K562 (cell line): ENCODE data around the gene SH3BGRL2. TPM values are rescaled to one million over a fixed set of nuclear protein-coding genes. Genes with fewer than 3 reads are reported as not detected.

Experiments
- ARNT ChIP-seq, 2 experiments: fragments of 450-650 bp; IDR thresholded peaks; 2 replicates each; pipeline ENCODE4 v1.6.1; 2016; ENCODE audit warnings: mild to moderate bottlenecking in 1 of 2
- EGR1 ChIP-seq: fragments of 450-650 bp; conservative IDR thresholded peaks from 2 replicates; pipeline ENCODE4 v1.6.1; 2017; ENCODE audit warnings: mild to moderate bottlenecking
- KLF13 ChIP-seq: fragments of 450-650 bp; IDR thresholded peaks from 2 replicates; pipeline ENCODE4 v1.6.1; 2016; ENCODE audit warnings: missing genetic modification characterization, low read depth, mild to moderate bottlenecking, missing compliant biosample characterization, moderate library complexity, borderline replicate concordance
- MEIS2 ChIP-seq: fragments of 450-650 bp; IDR thresholded peaks from 2 replicates; pipeline ENCODE4 v1.6.1; 2014; ENCODE audit warnings: mild to moderate bottlenecking; ENCODE audit not compliant: partially characterized antibody
- NCOA2 ChIP-seq, 2 experiments: fragments of 450-650 bp; IDR thresholded peaks; 2 replicates each; pipeline ENCODE4 v1.6.1; 2018; ENCODE audit warnings: mild to moderate bottlenecking in 2 of 2, moderate library complexity in 1 of 2; ENCODE audit not compliant: partially characterized antibody in 2 of 2
- NFE2 ChIP-seq: IDR thresholded peaks from 2 replicates; pipeline ENCODE4 v1.6.1; 2014; ENCODE audit warnings: antibody characterized with exemption, low read depth
- NFIX ChIP-seq: fragments of 250-450 bp; sonication (Bioruptor Pico); IDR thresholded peaks from 2 replicates; pipeline ENCODE4 v1.4.0; 2020; ENCODE audit warnings: low read depth, mild to moderate bottlenecking, moderate library complexity
- NRF1 ChIP-seq, 2 experiments: fragments of 450-650 bp; IDR thresholded peaks in 1 of 2; conservative IDR thresholded peaks in 1 of 2; 2 replicates each; pipeline ENCODE4 v1.6.1; 2014; ENCODE audit warnings: mild to moderate bottlenecking in 2 of 2
- SRSF1 ChIP-seq: fragments of 200-400 bp; formaldehyde crosslinking; IDR thresholded peaks from 2 replicates; pipeline ENCODE4 v1.6.1; 2017; ENCODE audit warnings: mild to moderate bottlenecking, low read depth, low read length, moderate library complexity
- SRSF9 ChIP-seq: fragments of 200-400 bp; formaldehyde crosslinking; IDR thresholded peaks from 2 replicates; pipeline ENCODE4 v1.6.1; 2017; ENCODE audit warnings: low read depth, low read length, borderline replicate concordance
- U2AF1 ChIP-seq: fragments of 200-400 bp; formaldehyde crosslinking; optimal IDR thresholded peaks from 2 replicates; pipeline ENCODE3; 2017; ENCODE audit warnings: mild to moderate bottlenecking, low read depth, low read length, moderate library complexity
- ZC3H4 ChIP-seq: sonication (generic); formaldehyde crosslinking; IDR thresholded peaks from 2 replicates; pipeline ENCODE4 v1.9.0; 2021; ENCODE audit warnings: missing genetic modification reagents, borderline replicate concordance
- ZKSCAN3 ChIP-seq: fragments of 250-450 bp; sonication (Bioruptor Pico); IDR thresholded peaks from 2 replicates; pipeline ENCODE4 v1.4.0; 2020
- ZNF212 ChIP-seq: fragments of 450-650 bp; formaldehyde crosslinking; IDR thresholded peaks from 2 replicates; pipeline ENCODE4 v1.4.0; 2020; ENCODE audit warnings: mild to moderate bottlenecking
- ZNF561 ChIP-seq: fragments of 450-650 bp; formaldehyde crosslinking; conservative IDR thresholded peaks from 2 replicates; pipeline ENCODE4 v1.4.0; 2020; ENCODE audit warnings: mild to moderate bottlenecking, moderate library complexity
- polyA plus RNA-seq, 8 experiments: library from polyadenylated mRNA; depleted of rRNA in 4 of 8; stranded (reverse) in 5 of 8; unstranded in 3 of 8; fragments of >200 nt; fragmentation: Nextera tagmentation in 2 of 8; fragmentation: Illumina TruSeq in 1 of 8; extraction: Ambion mirVana in 2 of 8; extraction: Trizol in 1 of 8; gene quantifications; 2 replicates each; pipeline versions ENCODE4 v1.2.1 to v1.2.3, GENCODE V29; 2011 to 2014; ENCODE audit warnings: inconsistent platforms in 1 of 8, missing spikeins in 1 of 8
- total RNA-seq, 7 experiments: library from RNA; depleted of rRNA in 6 of 7; stranded (reverse); fragments of >200 nt in 6 of 7; fragmentation: Illumina TruSeq in 2 of 7; extraction: Trizol in 2 of 7; gene quantifications; 2 replicates each; pipeline versions ENCODE4 v1.2.1 to v1.2.3, GENCODE V29; 2011 to 2021; ENCODE audit warnings: low replicate concordance in 1 of 7
- TF ChIP-seq, protein P1 (sequence below): fragments of 450-650 bp; IDR thresholded peaks from 2 replicates; pipeline ENCODE4 v1.6.1; 2016; ENCODE audit warnings: low read depth
- TF ChIP-seq, protein P2 (sequence below): fragments of 450-650 bp; IDR thresholded peaks from 2 replicates; pipeline ENCODE4 v1.6.1; 2017; ENCODE audit warnings: antibody characterized with exemption
- TF ChIP-seq, protein P3 (sequence below): sonication (generic); formaldehyde crosslinking; IDR thresholded peaks from 2 replicates; pipeline ENCODE4 v1.8.0; 2022; ENCODE audit warnings: mild to moderate bottlenecking, missing genetic modification reagents

Gene SH3BGRL2
- total and polyA plus RNA-seq, 9 of the 15 experiments (the other 6 are each of a cell fraction or from before 2014, with no cell fraction given), result 4.4 to 12.1 (median 7.3) TPM

DNA sequence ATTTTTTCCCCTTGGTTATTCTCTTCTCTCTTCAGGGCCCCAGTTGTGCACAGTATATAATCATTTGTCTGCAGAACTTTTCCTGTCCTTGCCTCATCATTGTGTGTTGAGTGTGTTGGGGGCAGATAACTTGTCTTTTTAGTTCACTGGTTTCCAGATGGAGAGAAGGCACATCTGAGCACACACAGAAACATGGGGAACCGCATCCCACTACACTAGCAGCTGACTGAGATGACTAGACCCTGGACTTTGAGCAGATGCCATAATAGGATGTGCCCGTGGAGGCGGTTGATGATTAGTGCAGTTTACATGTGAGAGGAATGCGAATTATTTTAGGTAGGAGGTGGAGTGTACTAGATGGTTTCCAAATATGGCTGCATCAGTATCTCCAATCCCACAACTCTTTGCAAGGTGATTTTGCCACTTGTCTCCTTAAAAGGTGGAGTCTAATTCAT lies 26.5 kb upstream of the SH3BGRL2 start (continued):
- TF ChIP-seq, protein P1, sequence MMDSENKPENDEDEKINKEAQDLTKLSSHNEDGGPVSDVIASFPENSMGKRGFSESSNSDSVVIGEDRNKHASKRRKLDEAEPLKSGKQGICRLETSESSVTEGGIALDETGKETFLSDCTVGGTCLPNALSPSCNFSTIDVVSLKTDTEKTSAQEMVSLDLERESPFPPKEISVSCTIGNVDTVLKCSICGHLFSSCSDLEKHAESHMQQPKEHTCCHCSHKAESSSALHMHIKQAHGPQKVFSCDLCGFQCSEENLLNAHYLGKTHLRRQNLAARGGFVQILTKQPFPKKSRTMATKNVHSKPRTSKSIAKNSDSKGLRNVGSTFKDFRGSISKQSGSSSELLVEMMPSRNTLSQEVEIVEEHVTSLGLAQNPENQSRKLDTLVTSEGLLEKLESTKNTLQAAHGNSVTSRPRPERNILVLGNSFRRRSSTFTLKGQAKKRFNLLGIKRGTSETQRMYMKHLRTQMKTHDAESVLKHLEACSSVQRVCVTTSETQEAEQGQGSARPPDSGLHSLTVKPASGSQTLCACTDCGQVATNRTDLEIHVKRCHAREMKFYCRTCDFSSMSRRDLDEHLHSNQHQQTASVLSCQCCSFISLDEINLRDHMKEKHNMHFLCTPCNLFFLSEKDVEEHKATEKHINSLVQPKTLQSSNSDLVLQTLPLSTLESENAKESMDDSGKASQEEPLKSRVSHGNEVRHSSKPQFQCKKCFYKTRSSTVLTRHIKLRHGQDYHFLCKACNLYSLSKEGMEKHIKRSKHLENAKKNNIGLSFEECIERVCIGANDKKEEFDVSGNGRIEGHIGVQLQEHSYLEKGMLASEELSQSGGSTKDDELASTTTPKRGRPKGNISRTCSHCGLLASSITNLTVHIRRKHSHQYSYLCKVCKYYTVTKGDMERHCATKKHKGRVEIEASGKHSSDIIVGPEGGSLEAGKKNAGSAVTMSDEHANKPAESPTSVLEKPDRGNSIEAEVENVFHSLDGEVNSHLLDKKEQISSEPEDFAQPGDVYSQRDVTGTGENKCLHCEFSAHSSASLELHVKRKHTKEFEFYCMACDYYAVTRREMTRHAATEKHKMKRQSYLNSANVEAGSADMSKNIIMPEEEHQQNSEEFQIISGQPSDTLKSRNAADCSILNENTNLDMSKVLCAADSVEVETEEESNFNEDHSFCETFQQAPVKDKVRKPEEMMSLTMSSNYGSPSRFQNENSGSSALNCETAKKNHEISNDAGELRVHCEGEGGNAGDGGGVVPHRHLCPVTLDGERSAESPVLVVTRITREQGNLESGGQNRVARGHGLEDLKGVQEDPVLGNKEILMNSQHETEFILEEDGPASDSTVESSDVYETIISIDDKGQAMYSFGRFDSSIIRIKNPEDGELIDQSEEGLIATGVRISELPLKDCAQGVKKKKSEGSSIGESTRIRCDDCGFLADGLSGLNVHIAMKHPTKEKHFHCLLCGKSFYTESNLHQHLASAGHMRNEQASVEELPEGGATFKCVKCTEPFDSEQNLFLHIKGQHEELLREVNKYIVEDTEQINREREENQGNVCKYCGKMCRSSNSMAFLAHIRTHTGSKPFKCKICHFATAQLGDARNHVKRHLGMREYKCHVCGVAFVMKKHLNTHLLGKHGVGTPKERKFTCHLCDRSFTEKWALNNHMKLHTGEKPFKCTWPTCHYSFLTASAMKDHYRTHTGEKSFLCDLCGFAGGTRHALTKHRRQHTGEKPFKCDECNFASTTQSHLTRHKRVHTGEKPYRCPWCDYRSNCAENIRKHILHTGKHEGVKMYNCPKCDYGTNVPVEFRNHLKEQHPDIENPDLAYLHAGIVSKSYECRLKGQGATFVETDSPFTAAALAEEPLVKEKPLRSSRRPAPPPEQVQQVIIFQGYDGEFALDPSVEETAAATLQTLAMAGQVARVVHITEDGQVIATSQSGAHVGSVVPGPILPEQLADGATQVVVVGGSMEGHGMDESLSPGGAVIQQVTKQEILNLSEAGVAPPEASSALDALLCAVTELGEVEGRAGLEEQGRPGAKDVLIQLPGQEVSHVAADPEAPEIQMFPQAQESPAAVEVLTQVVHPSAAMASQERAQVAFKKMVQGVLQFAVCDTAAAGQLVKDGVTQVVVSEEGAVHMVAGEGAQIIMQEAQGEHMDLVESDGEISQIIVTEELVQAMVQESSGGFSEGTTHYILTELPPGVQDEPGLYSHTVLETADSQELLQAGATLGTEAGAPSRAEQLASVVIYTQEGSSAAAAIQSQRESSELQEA, result no peak
- no peak for TF ChIP-seq NRF1 (conservative IDR thresholded peaks at IDR 0.05 in 1 of 2, IDR thresholded peaks at IDR 0.05 in 1 of 2)
- no peak for TF ChIP-seq SRSF1
- TF ChIP-seq ARNT (IDR thresholded peaks at IDR 0.05), result peak; percentile 69 to 72; a peak in 3 of 4 replicates
- TF ChIP-seq EGR1, result no peak
- no peak for TF ChIP-seq NCOA2 (IDR thresholded peaks at IDR 0.05; ENCODE audit: partially characterized antibody in 2 of 2)
- no peak for TF ChIP-seq U2AF1
- no peak for TF ChIP-seq SRSF9
- no peak for TF ChIP-seq NFIX
- TF ChIP-seq ZC3H4 (CRISPR knock-in tag), result no peak
- TF ChIP-seq NFE2, result peak; percentile 79
- TF ChIP-seq ZNF561 (CRISPR knock-in tag), result no peak
- TF ChIP-seq ZKSCAN3 (CRISPR knock-in tag), result no peak
- TF ChIP-seq MEIS2, result peak; percentile 48
- TF ChIP-seq, protein P2, sequence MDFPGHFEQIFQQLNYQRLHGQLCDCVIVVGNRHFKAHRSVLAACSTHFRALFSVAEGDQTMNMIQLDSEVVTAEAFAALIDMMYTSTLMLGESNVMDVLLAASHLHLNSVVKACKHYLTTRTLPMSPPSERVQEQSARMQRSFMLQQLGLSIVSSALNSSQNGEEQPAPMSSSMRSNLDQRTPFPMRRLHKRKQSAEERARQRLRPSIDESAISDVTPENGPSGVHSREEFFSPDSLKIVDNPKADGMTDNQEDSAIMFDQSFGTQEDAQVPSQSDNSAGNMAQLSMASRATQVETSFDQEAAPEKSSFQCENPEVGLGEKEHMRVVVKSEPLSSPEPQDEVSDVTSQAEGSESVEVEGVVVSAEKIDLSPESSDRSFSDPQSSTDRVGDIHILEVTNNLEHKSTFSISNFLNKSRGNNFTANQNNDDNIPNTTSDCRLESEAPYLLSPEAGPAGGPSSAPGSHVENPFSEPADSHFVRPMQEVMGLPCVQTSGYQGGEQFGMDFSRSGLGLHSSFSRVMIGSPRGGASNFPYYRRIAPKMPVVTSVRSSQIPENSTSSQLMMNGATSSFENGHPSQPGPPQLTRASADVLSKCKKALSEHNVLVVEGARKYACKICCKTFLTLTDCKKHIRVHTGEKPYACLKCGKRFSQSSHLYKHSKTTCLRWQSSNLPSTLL, result no peak
- no peak for TF ChIP-seq KLF13 (tag)
- no peak for TF ChIP-seq ZNF212
- TF ChIP-seq, protein P3, sequence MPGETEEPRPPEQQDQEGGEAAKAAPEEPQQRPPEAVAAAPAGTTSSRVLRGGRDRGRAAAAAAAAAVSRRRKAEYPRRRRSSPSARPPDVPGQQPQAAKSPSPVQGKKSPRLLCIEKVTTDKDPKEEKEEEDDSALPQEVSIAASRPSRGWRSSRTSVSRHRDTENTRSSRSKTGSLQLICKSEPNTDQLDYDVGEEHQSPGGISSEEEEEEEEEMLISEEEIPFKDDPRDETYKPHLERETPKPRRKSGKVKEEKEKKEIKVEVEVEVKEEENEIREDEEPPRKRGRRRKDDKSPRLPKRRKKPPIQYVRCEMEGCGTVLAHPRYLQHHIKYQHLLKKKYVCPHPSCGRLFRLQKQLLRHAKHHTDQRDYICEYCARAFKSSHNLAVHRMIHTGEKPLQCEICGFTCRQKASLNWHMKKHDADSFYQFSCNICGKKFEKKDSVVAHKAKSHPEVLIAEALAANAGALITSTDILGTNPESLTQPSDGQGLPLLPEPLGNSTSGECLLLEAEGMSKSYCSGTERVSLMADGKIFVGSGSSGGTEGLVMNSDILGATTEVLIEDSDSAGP, result peak; percentile 89
